Left lung (tissue), 10 donors: ENCODE data around the gene USPL1. TPM values are rescaled to one million over a fixed set of nuclear protein-coding genes. Genes with fewer than 3 reads are reported as not detected.
"Not testable (repeated sequence)": the region's sequence is repeated elsewhere in the genome, so short reads cannot be mapped to it uniquely, and the experiment has no call there.

Experiments
- ATAC-seq: fragments of 200-7000 bp; cut with Tn5 transposase; one replicate; pipeline ENCODE4 v1.9.1; 2020; ENCODE audit warnings: moderate library complexity
- DNase-seq, 4 donors: peaks; one replicate each; pipeline ENCODE4 v3.0.0-alpha.2; 2013 to 2020
- H3K27ac ChIP-seq, 2 donors: fragments of 200-600 bp; sonication (generic) in 1 of 2; one replicate each; pipeline versions ENCODE4 v1.5.0 to v1.8.0; 2020 to 2021
- H3K27me3 ChIP-seq, 2 donors: fragments of 200-600 bp; sonication (generic) in 1 of 2; one replicate each; pipeline versions ENCODE4 v1.5.0 to v1.8.0; 2020 to 2021
- H3K36me3 ChIP-seq, 2 donors: fragments of 200-600 bp; sonication (generic) in 1 of 2; one replicate each; pipeline versions ENCODE4 v1.5.0 to v1.8.0; 2020 to 2021
- H3K4me1 ChIP-seq, 2 donors: fragments of 200-600 bp; one replicate each; pipeline ENCODE4 v1.8.0; 2021
- H3K4me3 ChIP-seq, 2 donors: fragments of 200-600 bp; sonication (generic) in 1 of 2; one replicate each; pipeline versions ENCODE4 v1.5.0 to v1.8.0; 2020 to 2021; ENCODE audit warnings: mild to moderate bottlenecking in 1 of 2
- H3K9me3 ChIP-seq, 2 donors: fragments of 200-600 bp; sonication (generic) in 1 of 2; one replicate each; pipeline versions ENCODE4 v1.5.0 to v1.8.0; 2020 to 2021
- CTCF ChIP-seq, 2 donors: fragments of 200-600 bp; sonication (generic) in 1 of 2; IDR thresholded peaks; one replicate each; pipeline versions ENCODE4 v1.5.0 to v1.8.0; 2021; ENCODE audit warnings: antibody characterized with exemption in 2 of 2
- intact Hi-C, 2 donors: fragments of 100-400 bp; cut with DNase I; formaldehyde crosslinking; loops; one replicate each; pipeline versions ENCODE4 v1.11.2 to v1.14.2; 2022
- polyA plus RNA-seq, 6 donors: library from polyadenylated mRNA; unstranded; fragments of 120-200 nt; gene quantifications; one replicate each; pipeline ENCODE4 v1.2.1, GENCODE V29; 2013; ENCODE audit not compliant: insufficient read length in 6 of 6
- total RNA-seq, 2 donors: library from RNA; stranded (reverse); fragmentation: NEBNext Ultra II Directional; extraction: Animal tissue kit (Norgen Biotek cat#: 25700); gene quantifications; one replicate each; pipeline ENCODE4 v1.2.1, GENCODE V29; 2021
- donor health status: DM: no; HTN: yes; CAD: no.
- donor health status: DM: no; HTN: no; CAD: no.

USPL1 gene
- total and polyA plus RNA-seq, 8 donors: 12.1 to 30.7 (median 27.6) TPM

GRCh38 chr13:30601836-30602235 lies 15.9 kb upstream of the USPL1 start:
- H3K27me3 ChIP-seq: no peaks in the 10 kb centered on the region
- no peak overlapping the region for H3K27ac ChIP-seq
- DNase-seq: no peak
- intact Hi-C loops: no loop called here
- H3K9me3 ChIP-seq: no peaks in the 10 kb centered on the region
- no peaks in the 10 kb centered on the region for H3K36me3 ChIP-seq
- ATAC-seq: no peak
- TF ChIP-seq CTCF (IDR thresholded peaks at IDR 0.05): no peak
- H3K4me3 ChIP-seq: no peak overlapping the region
- H3K4me1 ChIP-seq: peaks cover 0 to 9% of the 10 kb centered on the region in 2 donors

- intact Hi-C loops: no loop called here
- no peak for ATAC-seq
These were observed 12.7 kb upstream of the USPL1 start for GRCh38 chr13:30605052-30605451.

GRCh38 chr13:30607186-30607585 lies 10.5 kb upstream of the USPL1 start:
- H3K4me1 ChIP-seq, intact Hi-C loops, H3K36me3 ChIP-seq, H3K4me3 ChIP-seq, H3K27me3 ChIP-seq, H3K9me3 ChIP-seq, DNase-seq: not testable (repeated sequence)
- peak; percentile 23 for ATAC-seq
- peak overlapping the region in 1 of 2 donors; percentile 61 for H3K27ac ChIP-seq

More at GRCh38 chr13:30605052-30605451, 12.7 kb upstream of the USPL1 start:
- Histone ChIP-seq H3K4me1 (peaks cover 0 to 12% of the 10 kb centered on the region in 2 donors), H3K4me3 (no peak overlapping the region), H3K27ac (no peak overlapping the region), H3K36me3 (no peaks in the 10 kb centered on the region), H3K27me3 (no peaks in the 10 kb centered on the region), H3K9me3 (no peaks in the 10 kb centered on the region)
- TF ChIP-seq CTCF (IDR thresholded peaks at IDR 0.05): no peak
- no peak for DNase-seq

GRCh38 chr13:30607908-30608307 lies 9.8 kb upstream of the USPL1 start:
- Histone ChIP-seq H3K36me3 (no peaks in the 10 kb centered on the region), H3K27ac (peak overlapping the region; percentile 20 to 61), H3K4me1 (peaks cover 0 to 6% of the 10 kb centered on the region in 2 donors), H3K4me3 (no peak overlapping the region), H3K27me3 (no peaks in the 10 kb centered on the region), H3K9me3 (no peaks in the 10 kb centered on the region)
- ATAC-seq (peak; percentile 87), DNase-seq (peak in 1 of 4 donors; percentile 55)
- no peak for TF ChIP-seq CTCF (IDR thresholded peaks at IDR 0.05)
- intact Hi-C loops: no loop called here

GRCh38 chr13:30608364-30608763 lies 9.4 kb upstream of the USPL1 start:
- Histone ChIP-seq H3K36me3 (no peaks in the 10 kb centered on the region), H3K4me1 (peaks cover 0 to 6% of the 10 kb centered on the region in 2 donors), H3K9me3 (no peaks in the 10 kb centered on the region), H3K27me3 (no peaks in the 10 kb centered on the region), H3K4me3 (no peak overlapping the region), H3K27ac (peak overlapping the region; percentile 20 to 61)
- peak; percentile 69 for ATAC-seq
- TF ChIP-seq CTCF (IDR thresholded peaks at IDR 0.05): no peak
- DNase-seq: peak in 2 of 4 donors; percentile 51 to 77
- intact Hi-C loops: no loop called here

- no peak for TF ChIP-seq CTCF (IDR thresholded peaks at IDR 0.05)
- intact Hi-C loops: no loop called here
- no peak for DNase-seq
- Histone ChIP-seq H3K36me3 (no peaks in the 10 kb centered on the region), H3K4me3 (no peak overlapping the region), H3K27ac (no peak overlapping the region), H3K9me3 (no peaks in the 10 kb centered on the region), H3K27me3 (no peaks in the 10 kb centered on the region), H3K4me1 (peaks cover 0 to 17% of the 10 kb centered on the region in 2 donors)
- ATAC-seq: no peak
These were observed 7.4 kb upstream of the USPL1 start for GRCh38 chr13:30610311-30610710.
